Measurements from ENCODE around the gene CACNB1.

DNA sequence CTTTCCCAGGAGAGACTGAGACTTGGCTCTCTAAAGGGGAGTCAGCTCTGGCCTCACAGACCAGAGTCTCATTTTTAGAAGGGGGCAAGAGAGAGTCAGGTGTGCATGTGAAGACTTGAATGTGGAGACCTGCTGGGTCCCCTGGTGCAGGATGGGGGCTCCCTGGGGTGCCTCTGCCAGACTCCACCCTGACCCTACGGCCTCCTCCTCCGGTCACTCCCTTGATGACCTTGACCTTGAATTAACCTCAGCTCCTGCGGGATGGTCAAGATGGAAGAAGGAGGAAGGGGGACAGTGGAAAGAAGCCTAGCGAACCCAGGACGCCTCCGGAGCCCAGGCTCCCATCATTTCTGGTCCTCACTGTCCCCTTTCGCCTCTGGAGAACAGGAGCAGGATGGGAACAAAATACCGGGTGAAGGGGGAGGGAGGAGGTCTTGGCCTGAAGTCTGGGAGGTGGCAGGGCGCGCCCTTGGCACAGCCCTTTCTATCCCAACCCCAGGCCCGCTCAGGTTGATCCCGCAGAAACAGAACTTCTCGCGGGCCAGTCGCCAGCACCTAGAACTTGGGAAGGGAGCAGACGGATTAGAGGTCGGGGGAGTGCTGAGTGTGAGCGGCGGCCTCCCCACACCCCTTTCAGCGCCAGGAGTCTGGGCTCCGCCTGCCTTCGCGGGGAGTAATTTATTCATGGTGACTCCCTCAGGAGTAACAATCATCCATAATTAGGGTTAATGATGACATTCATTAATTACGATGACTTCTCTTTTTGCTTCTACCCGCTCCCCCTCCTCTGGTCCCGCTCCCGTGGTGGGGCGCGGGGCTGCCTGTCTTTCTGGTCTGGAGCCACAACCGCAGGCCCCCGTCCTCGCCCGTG, 26.7 kb upstream of the CACNB1 start:
- TF ChIP-seq EZH2 (IDR thresholded peaks at IDR 0.05; ENCODE audit: insufficient read depth, poor library complexity, severe bottlenecking), result no peak
- TF ChIP-seq EZH2phosphoT487 (IDR thresholded peaks at IDR 0.05; ENCODE audit: insufficient read depth, low read depth), result no peak
